Stomach (tissue), 9 donors: ENCODE results near the gene NGB. TPM values are rescaled to one million over a fixed set of nuclear protein-coding genes. Genes with fewer than 3 reads are reported as not detected.

ENCODE experiments used
- DNase-seq, 2 donors: peaks; one replicate each; pipeline versions ENCODE4 v3.0.0 to v3.0.0-alpha.2; 2013 to 2019
- H3K27ac ChIP-seq, 5 donors: fragments of 200-600 bp in 4 of 5; sonication (generic) in 4 of 5; one replicate each; pipeline ENCODE4 v1.5.1; 2013 to 2019; ENCODE audit warnings: mild to moderate bottlenecking in 1 of 5, moderate library complexity in 1 of 5
- H3K27me3 ChIP-seq, 3 donors: fragments of 200-600 bp; sonication (generic); one replicate each; pipeline ENCODE4 v1.5.1; 2017 to 2019; ENCODE audit warnings: mixed run types in 1 of 3
- H3K36me3 ChIP-seq, 4 donors: fragments of 200-600 bp; sonication (generic); 1 replicate in 3 of 4; 2 replicates in 1 of 4; pipeline ENCODE4 v1.5.1; 2016 to 2019
- H3K4me1 ChIP-seq, 4 donors: fragments of 200-600 bp; sonication (generic); one replicate each; pipeline ENCODE4 v1.5.1; 2016 to 2019
- H3K4me3 ChIP-seq, 4 donors: fragments of 200-600 bp; sonication (generic) in 3 of 4; one replicate each; pipeline ENCODE4 v1.5.1; 2016 to 2019; ENCODE audit warnings: mild to moderate bottlenecking in 1 of 4
- H3K9me3 ChIP-seq, 4 donors: fragments of 200-600 bp; sonication (generic); one replicate each; pipeline ENCODE4 v1.5.1; 2016 to 2019
- EP300 ChIP-seq: sonication (generic); formaldehyde crosslinking; IDR thresholded peaks from one replicate; pipeline ENCODE4 v1.6.1; 2017; ENCODE audit warnings: antibody characterized with exemption
- POLR2A ChIP-seq, 4 donors: fragments of 450-650 bp; IDR thresholded peaks; one replicate each; pipeline ENCODE4 v1.6.1; 2016; ENCODE audit warnings: antibody characterized with exemption in 4 of 4, control low read depth in 2 of 4, mild to moderate bottlenecking in 1 of 4, moderate library complexity in 1 of 4
- POLR2AphosphoS5 ChIP-seq, 3 donors: sonication (generic); formaldehyde crosslinking; IDR thresholded peaks; one replicate each; pipeline ENCODE4 v1.6.1; 2016; ENCODE audit warnings: antibody characterized with exemption in 3 of 3
- WGBS, 5 donors: extraction: QIAGEN DNeasy Blood & Tissue Kit in 3 of 5; methylation state at CpG; one replicate each; pipeline versions ENCODE4 v1.1.5 to v1.1.7; 2013 to 2018; 5-methylcytosine and 5-hydroxymethylcytosine counted together
- intact Hi-C: fragments of 100-400 bp; cut with DNase I; formaldehyde crosslinking; loops from one replicate; pipeline ENCODE4 v1.15.1; 2023; ENCODE audit warnings: low total_unique reads
- polyA plus RNA-seq, 3 donors: library from polyadenylated mRNA; stranded (reverse); fragments of 200-250 nt; gene quantifications; one replicate each; pipeline ENCODE4 v1.2.3, GENCODE V29; 2013
- small RNA-seq, 4 donors: library from RNA; depleted of rRNA; stranded (forward); fragments of <200 nt; gene quantifications; one replicate each; pipeline ENCODE3, GENCODE V24; 2016
- total RNA-seq, 5 donors: library from RNA; depleted of rRNA; stranded (reverse); fragments of >200 nt; gene quantifications; one replicate each; pipeline versions ENCODE4 v1.1.0 to v1.2.3, GENCODE V29; 2014 to 2016
- TF ChIP-seq, protein P1 (sequence below), 7 experiments: fragments of 450-650 bp in 4 of 7; fragments of 200-600 bp in 3 of 7; sonication (generic) in 3 of 7; IDR thresholded peaks; one replicate each; pipeline ENCODE4 v1.5.1; 2016 to 2019; ENCODE audit warnings: antibody characterized with exemption in 7 of 7, control low read depth in 2 of 7, mild to moderate bottlenecking in 1 of 7
- donor health status: healthy with polysubstance abuse.
- donor health status: Bipolar disorder and iron deficiency.
- donor health status: healthy.

Gene NGB
- total and polyA plus RNA-seq, 8 donors: 0.18 to 47.2 (median 1.8) TPM; not detected in 3

DNA sequence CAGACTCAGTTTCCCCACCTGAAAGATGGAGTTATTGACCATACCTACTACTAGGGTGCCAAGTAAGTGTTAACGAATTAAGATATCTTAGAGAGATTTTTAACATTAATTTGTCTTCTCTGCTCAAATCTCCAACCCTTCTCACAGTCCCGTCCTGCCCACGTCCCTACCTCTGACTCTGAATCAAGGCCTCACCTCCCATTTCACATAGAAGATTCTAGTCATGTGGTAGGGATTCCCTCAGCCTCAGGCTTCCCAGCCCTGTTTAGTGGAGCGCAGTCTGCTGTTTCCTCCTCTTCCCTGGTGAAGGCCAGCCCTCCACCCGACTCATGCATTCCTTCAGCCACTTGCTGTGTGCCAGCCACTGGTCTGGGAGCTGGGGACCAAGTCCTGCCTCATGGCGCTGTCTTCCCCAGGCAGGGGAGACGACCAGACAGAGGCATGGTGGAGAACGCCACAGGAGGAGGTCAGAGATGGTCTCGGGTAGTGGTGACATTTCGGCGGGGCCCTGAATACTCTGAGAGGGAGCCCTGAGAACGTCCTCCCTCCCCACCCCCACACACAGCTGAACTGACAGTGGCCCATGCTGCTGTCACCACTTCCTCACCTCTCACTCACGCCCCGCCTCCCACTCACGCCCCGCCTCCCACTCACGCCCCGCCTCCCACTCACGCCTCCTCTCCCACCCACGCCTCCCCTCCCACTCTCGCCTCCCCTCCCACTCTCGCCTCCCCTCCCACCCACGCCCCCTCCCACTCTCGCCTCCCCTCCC is 50.6 kb downstream of the NGB start:
- TF ChIP-seq EP300 (no peak), POLR2A (IDR thresholded peaks at IDR 0.05) (no peak)
- Histone ChIP-seq H3K27me3 (peaks cover 0 to 63% (median 0%) of the 10 kb centered on the region in 3 donors), H3K27ac (no peak overlapping the region), H3K4me3 (no peak overlapping the region), H3K4me1 (no peaks in the 10 kb centered on the region), H3K9me3 (no peaks in the 10 kb centered on the region), H3K36me3 (no peaks in the 10 kb centered on the region)
- intact Hi-C loops: no loop called here
- 54 to 73% (median 65%) methylated on average over 13 to 24 of the region's 24 CpGs for WGBS, 5 donors
- DNase-seq: no peak

DNA sequence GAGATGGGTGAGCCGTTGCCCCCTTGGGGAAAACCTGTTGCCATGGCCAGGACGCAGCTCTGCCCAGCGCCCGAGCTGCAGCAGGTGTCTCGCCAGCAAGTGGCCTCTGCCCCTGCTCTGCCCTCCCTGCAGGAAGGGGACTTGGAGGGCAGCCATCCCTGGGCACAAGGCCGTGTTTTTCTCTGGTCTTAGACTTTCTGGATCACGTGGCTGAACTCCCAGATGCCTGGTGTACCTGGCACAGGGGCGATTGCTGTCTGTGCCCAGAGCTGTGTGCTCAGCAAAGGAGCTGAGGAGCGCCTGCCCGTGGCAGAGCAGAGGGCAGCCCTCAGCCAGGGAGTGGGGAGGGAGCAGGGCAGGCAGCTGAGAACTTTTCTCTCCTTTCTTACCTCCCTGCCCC is 51.4 kb downstream of the NGB start:
- H3K27me3 ChIP-seq: peaks cover 0 to 70% (median 4%) of the 10 kb centered on the region in 3 donors
- H3K36me3 ChIP-seq: no peaks in the 10 kb centered on the region
- no peak overlapping the region for H3K27ac ChIP-seq
- no peak overlapping the region for H3K4me3 ChIP-seq
- 29 to 66% (median 40%) methylated on average over 4 to 10 of the region's 10 CpGs for WGBS, 5 donors
- H3K9me3 ChIP-seq: no peaks in the 10 kb centered on the region
- intact Hi-C loops: no loop called here
- TF ChIP-seq, protein P1, sequence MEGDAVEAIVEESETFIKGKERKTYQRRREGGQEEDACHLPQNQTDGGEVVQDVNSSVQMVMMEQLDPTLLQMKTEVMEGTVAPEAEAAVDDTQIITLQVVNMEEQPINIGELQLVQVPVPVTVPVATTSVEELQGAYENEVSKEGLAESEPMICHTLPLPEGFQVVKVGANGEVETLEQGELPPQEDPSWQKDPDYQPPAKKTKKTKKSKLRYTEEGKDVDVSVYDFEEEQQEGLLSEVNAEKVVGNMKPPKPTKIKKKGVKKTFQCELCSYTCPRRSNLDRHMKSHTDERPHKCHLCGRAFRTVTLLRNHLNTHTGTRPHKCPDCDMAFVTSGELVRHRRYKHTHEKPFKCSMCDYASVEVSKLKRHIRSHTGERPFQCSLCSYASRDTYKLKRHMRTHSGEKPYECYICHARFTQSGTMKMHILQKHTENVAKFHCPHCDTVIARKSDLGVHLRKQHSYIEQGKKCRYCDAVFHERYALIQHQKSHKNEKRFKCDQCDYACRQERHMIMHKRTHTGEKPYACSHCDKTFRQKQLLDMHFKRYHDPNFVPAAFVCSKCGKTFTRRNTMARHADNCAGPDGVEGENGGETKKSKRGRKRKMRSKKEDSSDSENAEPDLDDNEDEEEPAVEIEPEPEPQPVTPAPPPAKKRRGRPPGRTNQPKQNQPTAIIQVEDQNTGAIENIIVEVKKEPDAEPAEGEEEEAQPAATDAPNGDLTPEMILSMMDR (IDR thresholded peaks at IDR 0.05): no peak
- TF ChIP-seq POLR2A (IDR thresholded peaks at IDR 0.05) (no peak), EP300 (no peak), POLR2AphosphoS5 (IDR thresholded peaks at IDR 0.05) (no peak)
- no peaks in the 10 kb centered on the region for H3K4me1 ChIP-seq
- DNase-seq: peak in 1 of 2 donors; percentile 54

DNA sequence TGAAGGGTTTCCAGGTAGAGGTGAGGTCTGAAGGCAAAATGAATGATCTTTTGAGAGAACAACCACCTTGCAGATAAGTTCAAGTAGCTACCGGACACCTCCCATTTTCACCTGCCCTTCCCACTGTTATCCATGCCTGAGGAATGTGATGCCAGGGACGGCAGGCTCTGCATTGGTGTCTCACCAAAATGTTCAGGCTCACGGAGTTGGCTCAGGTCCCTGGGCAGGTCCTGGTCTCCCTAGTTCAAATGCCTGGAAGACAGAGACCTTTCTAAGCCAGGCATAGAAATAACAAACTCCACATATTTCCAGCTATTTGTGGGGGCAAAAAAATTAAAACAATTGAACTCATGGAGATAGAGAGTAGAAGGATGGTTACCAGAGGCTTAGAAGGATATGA is 53.5 kb downstream of the NGB start:
- H3K27me3 ChIP-seq: peaks cover 0 to 78% (median 6%) of the 10 kb centered on the region in 3 donors
- no peaks in the 10 kb centered on the region for H3K9me3 ChIP-seq
- no peaks in the 10 kb centered on the region for H3K4me1 ChIP-seq
- no peak overlapping the region for H3K4me3 ChIP-seq
- no peak for DNase-seq
- no peaks in the 10 kb centered on the region for H3K36me3 ChIP-seq
- intact Hi-C loops: no loop called here
- TF ChIP-seq, protein P1 (IDR thresholded peaks at IDR 0.05): no peak
- no peak for TF ChIP-seq POLR2AphosphoS5 (IDR thresholded peaks at IDR 0.05)
- TF ChIP-seq POLR2A (IDR thresholded peaks at IDR 0.05): no peak
- no peak for TF ChIP-seq EP300
- WGBS, 5 donors: 54 to 82% (median 67%) methylated on average over 3 of the region's 3 CpGs
- H3K27ac ChIP-seq: no peak overlapping the region

Small RNAs within 50 kb of the gene (small RNA-seq; reads per million reads assigned to genes)
- gene MIR1260A: 0 reads per million in 4 donors

Other genes starting within 250 kb of the NGB start
- 10 to 100 TPM in 4 of 5 donors, 1 to 10 TPM in 1; 5.3 to 43.6 (median 28.4) TPM for gene IRF2BPL, start 242.5 kb downstream of the NGB start, total RNA-seq
- 10 to 100 TPM in 2 of 3 donors, 1 to 10 TPM in 1; 8.5 to 17.7 (median 10.5) TPM for gene IRF2BPL, start 242.5 kb downstream of the NGB start, polyA plus RNA-seq
- gene CIPC, start 172.9 kb downstream of the NGB start, total RNA-seq: 10 to 100 TPM; 12.7 to 81.1 (median 32.2) TPM
- 10 to 100 TPM in 1 of 3 donors, 1 to 10 TPM in 2; 6.0 to 10.6 (median 6.1) TPM for gene CIPC, start 172.9 kb downstream of the NGB start, polyA plus RNA-seq
- gene ZDHHC22, start 129.4 kb downstream of the NGB start, total RNA-seq: under 1 TPM in 1 of 5 donors, not detected in 4; 0.18 TPM
- under 1 TPM in 1 of 3 donors, not detected in 2; 0.08 TPM for gene ZDHHC22, start 129.4 kb downstream of the NGB start, polyA plus RNA-seq
- 1 to 10 TPM in 2 of 5 donors, under 1 TPM in 2, not detected in 1; 0.14 to 8.8 (median 2.7) TPM for gene TMEM63C, start 89.4 kb downstream of the NGB start, total RNA-seq
- gene TMEM63C, start 89.4 kb downstream of the NGB start, polyA plus RNA-seq: 1 to 10 TPM in 1 of 3 donors, under 1 TPM in 1, not detected in 1; 0.31 to 2.1 TPM
- gene POMT2, start 49.7 kb upstream of the NGB start, total RNA-seq: 10 to 100 TPM in 4 of 5 donors, 1 to 10 TPM in 1; 8.3 to 33.8 (median 17.9) TPM
- 10 to 100 TPM in 1 of 3 donors, 1 to 10 TPM in 2; 7.3 to 12.1 (median 8.3) TPM for gene POMT2, start 49.7 kb upstream of the NGB start, polyA plus RNA-seq
- gene GSTZ1, start 49.8 kb upstream of the NGB start, total RNA-seq: 10 to 100 TPM in 3 of 5 donors, 1 to 10 TPM in 2; 5.8 to 30.9 (median 10.7) TPM
- gene GSTZ1, start 49.8 kb upstream of the NGB start, polyA plus RNA-seq: 10 to 100 TPM; 25.2 to 39.2 (median 28.6) TPM
- gene TMED8, start 105.9 kb upstream of the NGB start, total RNA-seq: 10 to 100 TPM in 2 of 5 donors, 1 to 10 TPM in 3; 1.7 to 15.8 (median 9.1) TPM
- gene TMED8, start 105.9 kb upstream of the NGB start, polyA plus RNA-seq: 1 to 10 TPM; 2.7 to 5.3 (median 4.3) TPM
- gene SAMD15, start 106.2 kb upstream of the NGB start, total RNA-seq: 1 to 10 TPM in 1 of 5 donors, under 1 TPM in 2, not detected in 2; under 0.01 to 1.4 (median 0.73) TPM
- under 1 TPM; 0.10 to 0.87 (median 0.31) TPM for gene SAMD15, start 106.2 kb upstream of the NGB start, polyA plus RNA-seq
- under 1 TPM in 1 of 5 donors, not detected in 4; 0.18 TPM for gene NOXRED1, start 152.3 kb upstream of the NGB start, total RNA-seq
- gene NOXRED1, start 152.3 kb upstream of the NGB start, polyA plus RNA-seq: under 1 TPM in 2 of 3 donors, not detected in 1; 0.08 to 0.46 TPM
- 10 to 100 TPM in 4 of 5 donors, 1 to 10 TPM in 1; 7.2 to 53.1 (median 20.2) TPM for gene VIPAS39, start 186.4 kb upstream of the NGB start, total RNA-seq
- gene VIPAS39, start 186.4 kb upstream of the NGB start, polyA plus RNA-seq: 10 to 100 TPM in 1 of 3 donors, 1 to 10 TPM in 2; 6.3 to 11.0 (median 9.3) TPM
- 100 to 1,000 TPM in 1 of 5 donors, 10 to 100 TPM in 4; 47.2 to 109 (median 76.4) TPM for gene AHSA1, start 186.9 kb upstream of the NGB start, total RNA-seq
- gene AHSA1, start 186.9 kb upstream of the NGB start, polyA plus RNA-seq: 10 to 100 TPM; 73.7 to 95.3 (median 78.5) TPM
- under 1 TPM in 1 of 5 donors, not detected in 4; 0.37 TPM for gene ISM2, start 227.6 kb upstream of the NGB start, total RNA-seq
- under 1 TPM in 1 of 3 donors, not detected in 2; 0.23 TPM for gene ISM2, start 227.6 kb upstream of the NGB start, polyA plus RNA-seq